GM19463 (cell line): ENCODE results near the gene CHCHD3.
"Not testable (repeated sequence)": the region's sequence is repeated elsewhere in the genome, so short reads cannot be mapped to it uniquely, and the experiment has no call there.

Experiments used
- ATAC-seq: cut with Tn5 transposase; IDR thresholded peaks from one replicate; pipeline ENCODE4 v1.9.1; 2021; ENCODE audit warnings: mild to moderate bottlenecking, moderate library complexity; ENCODE audit not compliant: unreplicated experiment

Gene CHCHD3

DNA sequence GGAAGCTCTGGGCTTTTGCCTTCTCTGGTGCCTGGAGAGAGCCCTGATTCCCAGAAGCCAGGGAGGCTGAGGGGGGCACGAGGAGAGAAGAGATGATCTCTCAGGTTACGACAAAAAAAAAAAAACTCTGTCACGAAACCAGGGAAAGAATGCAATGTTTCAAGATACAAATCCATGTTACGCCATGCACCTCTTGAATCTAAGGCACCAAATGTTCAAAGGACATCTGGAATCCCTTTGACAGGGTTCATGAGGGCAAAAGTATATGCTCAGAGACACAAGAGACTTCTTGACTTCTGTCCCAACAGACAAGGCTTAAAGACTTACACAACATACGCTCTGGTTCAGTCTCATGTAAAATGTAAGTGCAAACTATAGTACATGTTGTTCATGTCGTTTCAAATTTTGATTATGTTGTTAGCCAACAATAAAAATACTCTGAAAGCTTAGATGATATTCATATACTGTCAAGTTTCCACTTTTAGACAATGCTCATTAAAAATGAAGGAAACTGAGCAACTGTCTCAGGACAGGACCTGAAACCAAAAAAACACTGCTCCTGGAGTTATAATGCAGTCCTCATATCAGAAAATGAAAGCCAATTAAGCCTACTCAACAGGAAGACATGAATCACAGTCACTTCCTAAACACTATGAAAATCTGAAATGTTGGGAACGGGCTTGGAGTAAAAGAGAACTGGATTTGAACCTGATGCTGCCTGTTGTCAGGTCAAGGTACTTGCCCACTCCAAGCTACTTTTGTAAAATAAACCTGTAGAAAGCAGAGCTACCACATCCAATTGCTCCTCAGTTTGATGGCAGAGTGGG, 72.3 kb downstream of the CHCHD3 start:
- ATAC-seq, result no peak

DNA sequence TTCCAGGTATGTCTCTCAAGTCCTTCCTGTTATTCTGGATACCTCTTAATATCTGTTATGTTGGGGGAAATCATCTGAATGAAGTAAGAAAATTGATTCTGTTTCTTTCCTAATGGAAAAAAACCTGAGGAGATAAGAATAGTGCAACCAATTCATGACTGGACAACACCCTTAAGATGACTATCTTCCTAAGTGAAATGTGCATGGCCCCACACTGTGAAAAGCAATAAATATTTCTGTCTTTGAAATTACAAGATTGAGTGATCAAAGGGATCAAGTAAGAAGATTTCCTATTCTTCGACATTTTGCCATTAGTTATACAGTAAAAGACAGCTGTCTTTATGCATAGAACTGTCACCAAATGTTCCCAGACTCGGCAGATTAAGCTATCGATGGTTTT, 73.9 kb downstream of the CHCHD3 start:
- ATAC-seq, result no peak

DNA sequence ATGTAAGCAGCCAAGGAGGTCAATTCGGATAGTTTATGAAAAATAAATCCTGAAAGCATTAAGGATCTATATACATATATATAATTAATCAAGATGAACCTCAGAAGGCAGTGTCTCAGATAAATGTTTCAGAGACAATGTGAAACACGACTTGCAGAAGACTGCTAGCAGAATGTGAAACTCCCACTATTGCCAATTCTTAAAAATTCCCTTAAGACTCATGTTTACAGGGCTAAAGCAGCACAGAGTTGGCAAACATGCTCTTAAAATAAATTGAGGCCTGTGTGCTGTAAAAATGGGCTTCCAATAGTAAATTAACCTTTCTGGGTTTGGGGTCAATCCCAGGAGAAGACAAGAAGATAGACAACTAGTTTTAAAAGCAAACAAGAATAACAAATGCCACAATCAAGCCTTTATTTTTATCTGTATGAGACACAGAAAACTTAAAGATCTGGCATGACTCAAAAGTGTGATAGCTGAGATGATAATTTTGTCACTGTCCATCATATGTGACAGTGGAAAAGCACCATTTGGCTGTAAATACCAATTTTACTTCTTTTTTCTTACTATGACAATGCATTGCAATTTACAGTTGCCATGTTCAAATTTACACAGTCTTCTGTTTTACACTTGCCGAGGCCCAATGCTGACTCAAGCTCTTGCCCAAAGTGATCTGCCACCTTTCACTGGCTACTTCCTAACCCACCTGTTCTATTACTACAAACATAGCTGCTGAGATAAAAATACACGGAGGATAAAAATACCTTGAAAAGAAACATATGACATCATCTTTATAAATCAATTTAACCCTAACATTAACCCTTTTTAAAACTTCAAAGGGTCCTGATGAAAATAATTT, 78.6 kb downstream of the CHCHD3 start:
- ATAC-seq, result no peak

DNA sequence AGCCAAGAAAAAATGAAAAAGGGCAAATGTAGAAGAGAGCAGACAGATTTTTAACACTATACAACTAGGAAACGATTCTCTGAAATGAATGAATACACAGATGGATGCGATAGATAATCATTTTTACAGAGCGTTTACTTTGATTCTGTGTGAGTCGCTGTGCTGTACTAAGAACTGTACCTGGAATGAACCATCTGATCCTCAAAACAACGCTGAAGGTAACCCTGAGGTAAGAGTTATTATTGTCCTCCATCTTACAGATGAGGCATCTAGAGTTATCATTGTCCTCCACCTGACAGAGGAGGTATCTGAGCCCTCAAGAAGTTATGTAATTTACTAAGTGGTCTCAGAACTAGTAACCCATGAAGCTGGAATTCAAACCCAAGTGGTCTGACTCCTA, 80.2 kb downstream of the CHCHD3 start:
- no peak for ATAC-seq

DNA sequence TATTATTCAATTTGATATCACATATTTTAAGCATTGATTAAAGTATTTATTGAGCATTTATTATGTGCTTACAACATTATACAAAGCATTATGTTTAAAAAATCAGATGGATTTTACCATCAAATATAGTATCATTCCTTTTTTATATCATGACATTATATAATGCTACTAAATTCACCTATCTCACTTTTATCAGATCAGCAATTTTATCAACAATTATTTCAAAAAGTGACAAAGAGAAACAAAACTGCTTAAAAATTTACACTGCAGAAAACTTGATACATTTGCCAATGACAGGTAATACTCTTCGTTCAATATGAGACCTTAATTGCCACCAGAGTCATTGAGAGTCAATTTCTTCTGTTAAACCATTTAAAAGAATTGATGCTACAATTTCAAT, 82.0 kb downstream of the CHCHD3 start:
- ATAC-seq, result no peak

DNA sequence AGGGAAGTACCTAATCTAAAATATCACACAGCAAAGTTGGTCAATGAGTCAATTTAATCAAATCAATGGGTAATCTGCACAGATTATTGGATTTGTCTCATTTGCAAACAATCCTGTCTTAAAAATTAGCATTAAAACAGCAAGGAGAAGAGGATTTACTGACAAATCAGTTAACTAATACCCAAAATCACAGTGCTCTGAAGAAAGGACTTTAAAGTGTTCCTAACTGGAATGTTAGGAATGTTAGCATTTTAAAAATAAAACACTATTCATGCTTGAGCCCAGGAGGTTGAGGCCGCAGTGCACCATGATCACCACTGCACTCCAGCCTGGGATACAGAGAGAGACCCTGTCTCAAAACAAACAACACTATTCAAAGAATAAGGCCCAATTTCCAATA, 83.1 kb downstream of the CHCHD3 start:
- no peak for ATAC-seq

DNA sequence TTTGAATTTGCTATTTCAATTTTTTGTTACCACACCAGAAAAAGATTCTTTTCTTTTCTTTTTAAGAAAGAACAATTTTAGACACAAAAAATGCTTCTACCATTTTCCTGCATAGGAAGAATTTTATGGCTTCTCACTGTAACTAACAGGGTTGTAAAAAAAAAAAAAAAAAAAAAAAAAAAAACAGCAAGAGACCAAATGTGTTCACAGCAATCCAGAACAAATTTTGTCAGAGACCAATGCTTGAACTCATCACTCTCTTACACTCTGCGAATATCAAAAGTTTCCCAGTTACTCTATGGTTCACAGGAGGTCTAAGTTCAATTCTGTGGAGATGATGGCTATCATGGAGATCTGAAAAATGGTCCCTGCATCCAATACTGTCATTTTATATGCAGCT, 84.4 kb downstream of the CHCHD3 start:
- no peak for ATAC-seq

DNA sequence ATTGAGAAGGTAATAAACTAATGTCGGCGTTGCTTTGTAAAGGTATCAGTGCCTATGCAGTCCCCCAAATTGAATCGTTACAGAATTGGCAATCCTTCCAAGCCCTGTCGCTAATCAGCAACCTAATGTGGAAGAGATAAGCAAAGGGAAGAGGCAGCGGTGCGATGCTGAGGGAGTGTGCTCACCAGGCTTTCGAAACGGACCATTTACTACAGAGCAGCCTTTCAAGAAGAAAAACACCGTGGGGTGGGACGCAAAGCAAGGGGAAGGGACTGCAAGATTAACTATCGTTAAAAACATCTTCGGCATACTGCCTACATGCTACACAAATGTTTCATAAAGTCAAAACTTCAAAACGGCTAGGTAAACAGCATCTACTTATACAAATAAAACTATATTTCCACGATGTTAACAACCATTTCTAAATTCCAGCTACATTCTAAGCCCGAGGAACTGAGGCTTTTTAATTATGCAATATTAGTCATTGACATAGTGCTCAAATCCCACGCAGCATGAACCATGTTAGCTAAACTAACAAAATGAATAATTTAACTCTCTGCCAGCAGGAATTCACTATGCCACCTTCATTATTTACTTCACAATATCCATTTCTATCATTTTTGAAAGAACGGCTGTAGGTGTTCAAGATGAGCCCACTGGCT, 85.2 kb downstream of the CHCHD3 start:
- ATAC-seq, result no peak

DNA sequence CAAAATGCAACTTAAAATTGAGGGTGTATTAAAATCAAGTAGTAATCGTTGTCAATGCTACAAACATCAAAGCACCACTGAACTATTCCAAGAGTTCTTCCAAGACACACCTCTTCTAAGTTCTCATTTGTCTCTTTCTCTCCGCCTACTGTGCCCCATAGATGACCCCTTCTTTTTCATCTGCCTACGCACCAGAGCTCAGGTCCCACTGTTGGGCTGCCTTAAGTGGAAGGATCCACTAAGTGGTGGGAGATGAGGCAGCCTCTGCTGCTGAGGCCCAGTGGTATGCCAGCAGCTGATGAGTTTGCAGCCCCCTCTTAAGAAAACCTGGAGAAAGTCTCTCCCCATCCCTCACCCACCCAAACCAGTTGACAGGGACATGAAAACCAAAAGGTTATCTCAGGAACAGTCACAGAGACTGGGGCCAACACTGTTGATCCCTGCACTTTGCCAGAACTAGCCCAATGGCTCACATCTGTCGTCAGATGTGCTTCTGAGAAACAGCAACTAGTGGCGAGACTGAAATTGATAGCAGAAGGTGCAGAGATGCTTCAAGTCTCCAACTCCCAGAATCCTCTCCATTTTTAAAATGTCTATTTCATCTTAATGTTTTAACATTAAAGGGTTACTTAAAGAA, 88.4 kb downstream of the CHCHD3 start:
- no peak for ATAC-seq

DNA sequence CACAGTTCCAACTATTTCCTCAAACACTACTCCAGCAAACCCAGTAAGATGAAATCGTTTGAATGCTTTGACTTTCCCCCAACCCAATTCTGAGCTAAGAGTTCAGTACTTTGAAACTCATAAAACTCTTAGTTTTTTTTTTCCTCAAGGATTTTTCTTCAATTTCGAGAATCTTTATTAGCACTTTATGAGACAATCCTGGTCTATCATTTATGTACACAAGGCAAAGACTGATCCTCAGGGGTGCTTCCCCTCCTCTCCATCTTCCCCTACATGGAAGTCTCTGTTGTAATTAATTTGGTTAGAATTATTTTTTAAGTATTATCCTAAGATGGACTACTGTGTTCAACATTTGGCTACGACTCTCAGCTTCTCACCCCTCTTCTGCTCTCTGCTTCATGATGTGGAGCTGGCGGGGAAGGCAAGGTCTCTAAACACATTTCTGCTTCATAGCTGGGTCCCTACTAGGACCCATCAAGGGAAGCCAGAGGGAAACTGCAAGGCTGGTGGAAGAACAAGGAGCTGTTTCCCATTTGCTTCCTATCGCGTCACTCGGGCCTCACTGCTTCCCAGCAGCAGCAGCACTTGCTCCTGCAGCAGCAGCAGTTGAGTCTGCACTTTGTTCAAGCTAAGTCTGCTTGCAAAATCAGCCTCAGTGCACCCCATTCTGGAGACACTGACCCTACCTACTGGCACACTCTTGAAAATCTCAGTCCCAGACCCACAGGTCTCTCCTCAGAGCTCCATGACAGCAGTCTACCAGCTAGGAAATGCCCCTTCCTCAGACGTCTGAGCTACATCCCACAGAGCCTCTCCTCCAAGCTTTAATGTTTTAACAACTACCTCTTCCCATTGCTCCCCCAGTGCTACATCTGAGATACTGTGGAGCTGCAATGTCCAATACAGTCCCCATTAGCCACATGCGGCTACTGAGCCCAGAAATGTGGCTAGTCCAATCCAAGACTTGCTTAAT, 90.0 kb downstream of the CHCHD3 start:
- no peak for ATAC-seq

DNA sequence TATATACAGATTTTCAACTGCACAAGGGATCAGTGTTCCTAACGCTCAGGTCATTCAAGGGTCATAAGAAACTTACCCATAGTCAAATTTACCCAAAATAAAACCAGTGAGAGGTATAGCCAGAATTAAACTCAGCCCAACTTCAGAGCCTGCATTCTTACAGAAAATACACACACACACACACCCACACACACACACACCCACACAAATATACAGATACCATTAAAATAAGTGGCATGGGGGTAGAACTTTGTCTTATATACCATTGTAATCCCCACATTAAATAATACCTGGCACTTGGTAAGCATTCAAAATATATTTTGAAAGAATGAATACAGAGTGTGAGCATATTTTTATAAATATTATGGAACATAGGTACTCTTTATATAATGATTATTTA, 93.8 kb downstream of the CHCHD3 start:
- no peak for ATAC-seq

DNA sequence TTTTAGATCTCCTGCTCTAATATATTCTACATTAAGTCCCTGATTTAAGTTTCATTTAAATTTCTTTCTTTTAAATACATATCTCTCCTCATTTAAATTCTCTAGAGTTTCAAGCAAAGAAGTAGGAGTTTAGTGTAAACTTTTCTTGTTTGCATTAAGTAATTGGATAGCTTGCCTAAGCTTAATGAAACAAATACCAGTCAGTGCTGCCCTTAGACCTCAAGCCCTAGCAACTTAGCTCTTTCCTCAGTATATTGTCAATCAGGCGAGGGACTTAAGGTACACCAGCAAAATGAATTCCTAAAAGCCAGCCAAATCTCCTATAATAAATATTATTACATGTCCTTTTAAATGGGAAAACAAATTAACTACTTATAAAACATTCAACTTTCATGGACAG, 101.5 kb downstream of the CHCHD3 start:
- no peak for ATAC-seq

DNA sequence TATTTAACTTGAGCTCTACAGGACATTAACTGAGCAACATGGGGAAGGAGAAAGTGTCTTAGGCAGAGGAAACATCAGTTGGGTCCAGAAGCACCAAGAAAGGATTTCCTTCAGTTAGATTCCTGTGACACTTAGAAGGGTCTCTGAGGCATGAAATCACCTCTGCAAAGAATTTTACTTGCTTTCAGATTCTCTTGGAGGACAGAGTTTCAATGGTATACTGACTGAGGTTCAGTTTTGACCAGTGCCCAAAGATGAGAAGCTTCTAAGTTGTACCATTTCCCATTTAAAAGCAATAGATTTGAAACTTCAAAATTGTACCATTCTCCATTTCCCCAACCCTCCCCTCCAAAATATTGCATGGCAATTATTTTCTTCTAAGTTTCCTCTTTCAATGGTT, 102.4 kb downstream of the CHCHD3 start:
- ATAC-seq, result no peak

DNA sequence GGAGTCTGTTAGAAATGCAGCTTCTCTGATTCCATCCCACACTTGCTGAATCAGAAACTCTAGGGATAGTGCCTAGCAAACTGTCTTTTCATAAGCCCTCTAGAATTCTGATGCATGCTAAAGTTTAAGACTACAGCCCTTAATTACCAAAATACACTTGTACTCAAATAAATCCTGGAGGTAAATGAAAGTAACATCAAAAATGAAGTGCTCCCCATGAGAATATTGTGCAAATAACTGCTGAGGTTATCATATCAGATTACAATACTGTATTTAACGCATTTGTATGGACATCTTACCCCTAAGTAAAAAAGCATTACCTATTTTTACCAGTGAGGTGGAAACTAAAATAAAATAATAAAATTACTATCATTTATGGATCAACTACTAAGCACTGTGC, 104.7 kb downstream of the CHCHD3 start:
- no peak for ATAC-seq

DNA sequence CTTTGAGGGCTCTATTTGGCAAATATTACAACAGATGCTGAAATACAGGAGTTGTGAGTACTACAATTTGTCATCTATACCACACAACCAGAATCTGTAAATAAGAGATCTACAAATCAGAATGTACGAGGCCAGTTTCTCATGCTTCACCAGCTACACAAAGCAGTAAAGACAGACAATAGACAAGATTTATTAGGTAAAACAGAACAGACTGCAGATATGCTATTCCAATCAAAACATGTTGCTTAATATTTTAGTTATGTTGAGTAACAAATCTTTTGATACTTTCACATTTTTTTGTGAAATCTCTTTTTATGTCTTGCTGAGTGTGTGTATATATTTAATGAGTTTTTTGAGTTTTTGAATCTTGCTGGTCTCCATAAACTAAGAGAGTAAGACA, 109.1 kb downstream of the CHCHD3 start:
- ATAC-seq, result no peak

DNA sequence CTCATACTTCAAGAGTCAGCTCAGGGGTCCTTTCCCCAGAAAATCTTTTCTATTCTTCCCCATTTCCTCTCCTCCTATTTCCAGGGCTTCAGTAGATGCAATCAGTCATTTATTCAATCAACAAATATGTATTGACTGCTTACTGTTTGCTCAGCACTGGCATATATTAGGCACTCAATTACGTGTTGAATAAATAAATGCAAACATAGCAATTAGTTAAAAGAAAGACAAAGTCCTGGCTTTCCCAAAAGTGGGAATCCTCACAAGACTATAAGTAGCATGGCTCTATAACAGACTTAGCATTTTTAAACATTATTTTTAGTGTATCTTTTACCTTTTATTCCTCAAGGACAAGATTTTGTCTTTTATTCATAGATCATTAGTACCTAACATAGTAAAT, 111.6 kb downstream of the CHCHD3 start:
- no peak for ATAC-seq

DNA sequence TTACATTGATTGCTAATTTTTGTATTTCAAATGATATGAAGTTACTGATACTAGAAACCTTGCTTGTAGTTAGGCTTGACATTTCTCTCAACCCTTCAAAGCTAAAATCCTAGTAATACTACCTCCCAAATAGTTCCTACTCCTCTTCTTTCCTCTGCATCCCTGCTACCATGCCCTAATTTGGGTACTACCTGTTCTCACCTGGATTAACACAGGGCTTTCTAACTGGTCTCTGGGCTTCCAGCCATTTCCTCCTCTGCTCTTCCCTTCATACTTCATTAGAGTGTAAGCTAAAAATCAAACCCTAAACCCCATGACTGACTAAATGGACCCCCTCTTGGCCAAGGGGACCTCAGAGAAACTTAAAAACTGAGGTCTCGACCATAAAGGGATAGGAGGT, 112.4 kb downstream of the CHCHD3 start:
- ATAC-seq, result no peak

DNA sequence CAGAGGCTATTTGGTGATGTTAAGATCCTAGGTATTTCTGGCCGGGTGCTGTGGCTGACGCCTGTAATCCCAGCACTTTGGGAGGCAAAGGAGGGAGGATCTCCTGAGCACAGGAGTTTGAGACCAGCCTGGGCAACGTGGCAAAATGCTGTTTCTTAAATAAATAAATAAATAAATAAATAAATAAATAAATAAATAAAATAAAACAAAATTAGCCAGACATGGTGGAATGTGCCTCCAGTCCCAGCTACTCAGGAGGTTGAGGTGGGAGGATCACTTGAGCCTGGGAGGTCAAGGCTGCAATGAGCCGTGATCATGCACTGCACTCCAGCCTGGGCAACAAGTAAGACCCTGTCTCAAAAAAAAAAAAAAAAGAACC, 114.4 kb downstream of the CHCHD3 start:
- not testable (repeated sequence) for ATAC-seq

DNA sequence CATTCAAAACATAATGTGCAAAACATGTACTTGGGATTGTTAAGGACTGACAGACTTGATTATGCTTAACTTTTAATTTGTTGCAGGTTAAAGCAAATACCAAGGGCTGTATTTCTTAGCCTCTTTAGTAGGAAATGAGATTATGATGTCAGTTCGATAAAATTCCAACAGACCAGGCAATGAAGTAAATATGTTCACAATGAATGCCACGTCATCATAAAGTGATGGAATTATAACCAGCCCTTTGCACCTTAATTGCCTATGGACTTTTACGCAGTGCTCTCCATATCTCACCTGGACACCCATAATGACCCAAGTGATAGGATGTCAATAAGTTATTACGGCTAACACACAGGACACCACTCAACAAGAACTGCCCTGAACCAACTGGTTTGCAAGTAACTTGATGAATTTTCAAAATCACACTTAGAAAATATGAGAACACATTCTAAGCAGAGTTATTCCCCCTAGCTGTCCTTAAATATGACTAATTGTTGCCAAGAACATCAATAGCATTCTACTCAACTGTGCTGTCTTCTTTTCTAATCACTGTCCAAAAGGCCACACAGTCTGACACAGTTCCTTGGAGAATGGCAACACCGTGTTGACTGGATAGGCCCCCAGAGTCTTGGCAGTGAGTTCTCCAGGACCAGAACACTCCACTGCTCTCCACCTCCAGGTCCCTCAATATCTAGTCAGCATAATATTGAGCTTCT, 115.0 kb downstream of the CHCHD3 start:
- no peak for ATAC-seq
